GM19372 (cell line): ENCODE results near the gene FAM107A.

Experiments used
- ATAC-seq: cut with Tn5 transposase; IDR thresholded peaks from one replicate; pipeline ENCODE4 v1.9.1; 2021; ENCODE audit warnings: mild to moderate bottlenecking, low read depth, moderate library complexity; ENCODE audit not compliant: unreplicated experiment

The FAM107A gene

GRCh38 chr3:58569287-58570001 lies 7.7 kb downstream of the FAM107A start:
- ATAC-seq: no peak

- no peak for ATAC-seq
Measured at GRCh38 chr3:58568572-58569286, 8.5 kb downstream of the FAM107A start.

- ATAC-seq: no peak
Measured at GRCh38 chr3:58567251-58567515, 10.0 kb downstream of the FAM107A start.

- no peak for ATAC-seq
Measured at GRCh38 chr3:58566398-58567250, 10.6 kb downstream of the FAM107A start.

GRCh38 chr3:58565621-58566397 lies 11.4 kb downstream of the FAM107A start:
- ATAC-seq: no peak

GRCh38 chr3:58564456-58565160 lies 12.6 kb downstream of the FAM107A start:
- no peak for ATAC-seq

- no peak for ATAC-seq
Measured at GRCh38 chr3:58564054-58564453, 13.1 kb downstream of the FAM107A start.

GRCh38 chr3:58563386-58564035 lies 13.7 kb downstream of the FAM107A start:
- no peak for ATAC-seq

- no peak for ATAC-seq
Measured at GRCh38 chr3:58562498-58562897, 14.7 kb downstream of the FAM107A start.

GRCh38 chr3:58560771-58561311 lies 16.4 kb downstream of the FAM107A start:
- ATAC-seq: no peak

- ATAC-seq: no peak
Measured at GRCh38 chr3:58559586-58559985, 17.6 kb downstream of the FAM107A start.

- ATAC-seq: no peak
Measured at GRCh38 chr3:58557491-58557890, 19.7 kb downstream of the FAM107A start.

- no peak for ATAC-seq
Measured at GRCh38 chr3:58556761-58557221, 20.4 kb downstream of the FAM107A start.

- ATAC-seq: no peak
Measured at GRCh38 chr3:58556001-58556400, 21.2 kb downstream of the FAM107A start.

GRCh38 chr3:58555203-58555602 lies 22.0 kb downstream of the FAM107A start:
- ATAC-seq: no peak

- ATAC-seq: no peak
Measured at GRCh38 chr3:58553003-58553402, 24.2 kb downstream of the FAM107A start.

- ATAC-seq: no peak
Measured at GRCh38 chr3:58551636-58552180, 25.5 kb downstream of the FAM107A start.

GRCh38 chr3:58544541-58544940 lies 32.6 kb downstream of the FAM107A start:
- ATAC-seq: no peak
